GM18867 (cell line): ENCODE results near the gene UBE2Q1.
"Not testable (repeated sequence)": the region's sequence is repeated elsewhere in the genome, so short reads cannot be mapped to it uniquely, and the experiment has no call there.

ENCODE experiments used
- ATAC-seq: cut with Tn5 transposase; IDR thresholded peaks from one replicate; pipeline ENCODE4 v1.9.1; 2021; ENCODE audit warnings: mild to moderate bottlenecking, moderate library complexity; ENCODE audit not compliant: unreplicated experiment

UBE2Q1 gene

GRCh38 chr1:154551474-154551873 lies 7.0 kb downstream of the UBE2Q1 start:
- no peak for ATAC-seq

- no peak for ATAC-seq
These were observed 7.8 kb downstream of the UBE2Q1 start for GRCh38 chr1:154550657-154551056.

GRCh38 chr1:154550070-154550469 lies 8.4 kb downstream of the UBE2Q1 start:
- ATAC-seq: no peak

- no peak for ATAC-seq
These were observed 9.2 kb downstream of the UBE2Q1 start for GRCh38 chr1:154549202-154549770.

GRCh38 chr1:154548028-154548427 lies 10.4 kb downstream of the UBE2Q1 start:
- no peak for ATAC-seq

- no peak for ATAC-seq
These were observed 11.2 kb downstream of the UBE2Q1 start for GRCh38 chr1:154547105-154547732.

- no peak for ATAC-seq
These were observed 12.0 kb downstream of the UBE2Q1 start for GRCh38 chr1:154546264-154547063.

GRCh38 chr1:154541231-154541630 lies 17.2 kb downstream of the UBE2Q1 start:
- ATAC-seq: no peak

- no peak for ATAC-seq
These were observed 18.7 kb downstream of the UBE2Q1 start for GRCh38 chr1:154539486-154540483.

- no peak for ATAC-seq
These were observed 21.9 kb downstream of the UBE2Q1 start for GRCh38 chr1:154536570-154536969.

GRCh38 chr1:154533952-154534844 lies 24.3 kb downstream of the UBE2Q1 start:
- no peak for ATAC-seq

- ATAC-seq: not testable (repeated sequence)
These were observed 26.5 kb downstream of the UBE2Q1 start for GRCh38 chr1:154531950-154532349.

- no peak for ATAC-seq
These were observed 29.2 kb downstream of the UBE2Q1 start for GRCh38 chr1:154529308-154529707.

- no peak for ATAC-seq
These were observed 31.3 kb downstream of the UBE2Q1 start for GRCh38 chr1:154527192-154527591.

- no peak for ATAC-seq
These were observed 33.6 kb downstream of the UBE2Q1 start for GRCh38 chr1:154524881-154525280.

- no peak for ATAC-seq
These were observed 36.8 kb downstream of the UBE2Q1 start for GRCh38 chr1:154521695-154522094.

GRCh38 chr1:154520333-154520732 lies 38.1 kb downstream of the UBE2Q1 start:
- ATAC-seq: no peak

- no peak for ATAC-seq
These were observed 38.9 kb downstream of the UBE2Q1 start for GRCh38 chr1:154519591-154519991.

- ATAC-seq: no peak
These were observed 40.8 kb downstream of the UBE2Q1 start for GRCh38 chr1:154517661-154518060.

- ATAC-seq: no peak
These were observed 44.4 kb downstream of the UBE2Q1 start for GRCh38 chr1:154514066-154514553.
